ENCODE data around the gene ADK. TPM values are rescaled to one million over a fixed set of nuclear protein-coding genes. Genes with fewer than 3 reads are reported as not detected.
"Not testable (repeated sequence)": the region's sequence is repeated elsewhere in the genome, so short reads cannot be mapped to it uniquely, and the experiment has no call there.

Gene ADK
- total and polyA plus RNA-seq, 5 donors from 2014 or later: 33.3 to 83.0 (median 63.7) TPM

DNA sequence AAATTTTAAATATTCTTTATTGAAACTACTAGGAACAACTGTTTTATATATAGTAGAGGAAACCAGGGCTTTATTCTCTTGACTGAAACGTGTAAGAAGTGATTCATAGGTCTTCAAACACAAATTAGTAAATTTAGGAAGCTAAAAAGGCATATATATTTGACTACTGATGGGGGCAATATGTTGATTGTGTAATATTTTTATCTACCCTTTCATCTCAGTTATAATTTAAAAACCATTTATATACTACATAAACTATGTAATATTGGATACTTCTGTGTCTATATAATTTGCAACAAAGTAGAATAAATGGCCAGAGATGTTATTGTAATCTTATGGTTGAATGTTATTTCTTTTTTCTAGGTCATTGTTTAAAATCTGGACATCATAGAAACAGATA is 406.1 kb downstream of the ADK start:
- H3K9me3 ChIP-seq (ENCODE audit: control insufficient read depth in 2 of 2, low read length in 2 of 2): no peaks in the 10 kb centered on the region
- Mint-ChIP-seq H3K9me3 (no peaks in the 10 kb centered on the region), H3K4me3 (no peak overlapping the region), H3K27me3 (no peaks in the 10 kb centered on the region), H3K36me3 (peaks cover 18% of the 10 kb centered on the region), H3K4me1 (peaks cover 0 to 5% (median 2%) of the 10 kb centered on the region in 4 donors), H3K27ac (no peak overlapping the region)
- no peaks in the 10 kb centered on the region for H3K27me3 ChIP-seq (ENCODE audit: control insufficient read depth, insufficient read depth, low read length)
- no peak overlapping the region for H3K4me3 ChIP-seq (ENCODE audit: low read depth, low read length)
- H3K36me3 ChIP-seq (ENCODE audit: control insufficient read depth, insufficient read depth, low read length): no peaks in the 10 kb centered on the region
- ATAC-seq (ENCODE audit: low read depth in 2 of 2): no peak
- no peak for DNase-seq
- no peaks in the 10 kb centered on the region for H3K4me1 ChIP-seq (ENCODE audit: control insufficient read depth, insufficient read depth, low read length, poor library complexity, severe bottlenecking)
- no peak overlapping the region for H3K27ac ChIP-seq (ENCODE audit: insufficient read depth, low read length, poor library complexity, severe bottlenecking)

GRCh38 chr10:74558403-74558802 is 407.4 kb downstream of the ADK start:
- H3K27me3 Mint-ChIP-seq: no peaks in the 10 kb centered on the region
- Histone ChIP-seq H3K36me3 (ENCODE audit: control insufficient read depth, insufficient read depth, low read length) (no peaks in the 10 kb centered on the region), H3K9me3 (ENCODE audit: control insufficient read depth in 2 of 2, low read length in 2 of 2) (no peaks in the 10 kb centered on the region), H3K27ac (ENCODE audit: insufficient read depth, low read length, poor library complexity, severe bottlenecking) (no peak overlapping the region), H3K4me1 (ENCODE audit: control insufficient read depth, insufficient read depth, low read length, poor library complexity, severe bottlenecking) (no peaks in the 10 kb centered on the region), H3K27me3 (ENCODE audit: control insufficient read depth, insufficient read depth, low read length) (no peaks in the 10 kb centered on the region), H3K4me3 (ENCODE audit: low read depth, low read length) (no peak overlapping the region)
- H3K36me3 Mint-ChIP-seq: peaks cover 14% of the 10 kb centered on the region
- DNase-seq (no peak), ATAC-seq (ENCODE audit: low read depth in 2 of 2) (no peak)
- peak overlapping the region in 2 of 3 donors; percentile 8 to 67 for H3K27ac Mint-ChIP-seq
- H3K4me3 Mint-ChIP-seq: no peak overlapping the region
- peaks cover 0 to 1% (median 0%) of the 10 kb centered on the region in 7 donors for H3K9me3 Mint-ChIP-seq
- H3K4me1 Mint-ChIP-seq: peaks cover 0 to 9% (median 4%) of the 10 kb centered on the region in 4 donors

- no peaks in the 10 kb centered on the region for H3K27me3 Mint-ChIP-seq
- Histone ChIP-seq H3K4me1 (ENCODE audit: control insufficient read depth, insufficient read depth, low read length, poor library complexity, severe bottlenecking) (no peaks in the 10 kb centered on the region), H3K9me3 (ENCODE audit: control insufficient read depth in 2 of 2, low read length in 2 of 2) (no peaks in the 10 kb centered on the region), H3K27me3 (ENCODE audit: control insufficient read depth, insufficient read depth, low read length) (no peaks in the 10 kb centered on the region), H3K4me3 (ENCODE audit: low read depth, low read length) (no peak overlapping the region), H3K36me3 (ENCODE audit: control insufficient read depth, insufficient read depth, low read length) (no peaks in the 10 kb centered on the region), H3K27ac (ENCODE audit: insufficient read depth, low read length, poor library complexity, severe bottlenecking) (no peak overlapping the region)
- peaks cover 0 to 9% (median 4%) of the 10 kb centered on the region in 4 donors for H3K4me1 Mint-ChIP-seq
- no peak overlapping the region for H3K4me3 Mint-ChIP-seq
- peaks cover 14% of the 10 kb centered on the region for H3K36me3 Mint-ChIP-seq
- peaks cover 0 to 1% (median 0%) of the 10 kb centered on the region in 7 donors for H3K9me3 Mint-ChIP-seq
- no peak for ATAC-seq (ENCODE audit: low read depth in 2 of 2)
- no peak for DNase-seq
- H3K27ac Mint-ChIP-seq: peak overlapping the region in 1 of 3 donors; percentile 7
Measured at GRCh38 chr10:74558897-74559296, 407.9 kb downstream of the ADK start.

DNA sequence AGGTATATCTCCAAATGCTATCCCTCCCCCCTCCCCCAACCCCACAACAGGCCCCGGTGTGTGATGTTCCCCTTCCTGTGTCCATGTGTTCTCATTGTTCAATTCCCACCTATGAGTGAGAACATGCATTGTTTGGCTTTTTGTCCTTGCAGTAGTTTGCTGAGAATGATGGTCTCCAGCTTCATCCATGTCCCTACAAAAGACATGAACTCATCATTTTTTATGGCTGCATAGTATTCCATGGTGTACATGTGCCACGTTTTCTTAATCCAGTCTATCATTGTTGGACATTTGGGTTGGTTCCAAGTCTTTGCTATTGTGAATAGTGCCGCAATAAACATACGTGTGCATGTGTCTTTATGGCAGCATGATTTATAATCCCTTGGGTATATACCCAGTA is 417.9 kb downstream of the ADK start:
- H3K4me3 ChIP-seq (ENCODE audit: low read depth, low read length): not testable (repeated sequence)

DNA sequence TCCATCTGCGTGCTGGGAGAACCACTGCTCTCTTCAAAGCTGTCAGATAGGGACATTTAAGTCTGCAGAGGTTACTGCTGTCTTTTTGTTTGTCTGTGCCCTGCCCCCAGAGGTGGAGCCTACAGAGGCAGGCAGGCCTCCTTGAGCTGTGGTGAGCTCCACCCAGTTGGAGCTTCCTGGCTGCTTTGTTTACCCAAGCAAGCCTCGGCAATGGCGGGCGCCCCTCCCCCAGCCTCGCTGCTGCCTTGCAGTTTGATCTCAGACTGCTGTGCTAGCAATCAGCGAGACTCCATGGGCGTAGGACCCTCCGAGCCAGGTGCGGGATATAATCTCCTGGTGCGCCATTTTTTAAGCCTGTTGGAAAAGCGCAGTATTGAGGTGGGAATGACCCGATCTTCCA is 422.5 kb downstream of the ADK start:
- ATAC-seq (ENCODE audit: low read depth in 2 of 2); H3K27me3 ChIP-seq (ENCODE audit: control insufficient read depth, insufficient read depth, low read length); H3K4me3 ChIP-seq (ENCODE audit: low read depth, low read length); H3K36me3 ChIP-seq (ENCODE audit: control insufficient read depth, insufficient read depth, low read length); H3K27ac Mint-ChIP-seq; H3K4me1 ChIP-seq (ENCODE audit: control insufficient read depth, insufficient read depth, low read length, poor library complexity, severe bottlenecking); H3K9me3 ChIP-seq (ENCODE audit: control insufficient read depth in 2 of 2, low read length in 2 of 2); H3K27ac ChIP-seq (ENCODE audit: insufficient read depth, low read length, poor library complexity, severe bottlenecking); H3K9me3 Mint-ChIP-seq; H3K4me3 Mint-ChIP-seq; H3K27me3 Mint-ChIP-seq: not testable (repeated sequence)
- DNase-seq: peak in 1 of 3 donors; percentile 37
- H3K36me3 Mint-ChIP-seq: peaks cover 14% of the 10 kb centered on the region
- H3K4me1 Mint-ChIP-seq: peaks cover 6 to 24% (median 12%) of the 10 kb centered on the region in 4 donors

More for the DNA sequence above, 417.9 kb downstream of the ADK start:
- H3K27ac Mint-ChIP-seq; DNase-seq; H3K9me3 Mint-ChIP-seq; H3K27ac ChIP-seq (ENCODE audit: insufficient read depth, low read length, poor library complexity, severe bottlenecking); H3K27me3 ChIP-seq (ENCODE audit: control insufficient read depth, insufficient read depth, low read length); H3K27me3 Mint-ChIP-seq; H3K36me3 ChIP-seq (ENCODE audit: control insufficient read depth, insufficient read depth, low read length); ATAC-seq (ENCODE audit: low read depth in 2 of 2); H3K4me1 ChIP-seq (ENCODE audit: control insufficient read depth, insufficient read depth, low read length, poor library complexity, severe bottlenecking); H3K9me3 ChIP-seq (ENCODE audit: control insufficient read depth in 2 of 2, low read length in 2 of 2); H3K4me3 Mint-ChIP-seq: not testable (repeated sequence)
- H3K4me1 Mint-ChIP-seq: peaks cover 0 to 16% (median 7%) of the 10 kb centered on the region in 4 donors
- H3K36me3 Mint-ChIP-seq: peaks cover 11% of the 10 kb centered on the region

DNA sequence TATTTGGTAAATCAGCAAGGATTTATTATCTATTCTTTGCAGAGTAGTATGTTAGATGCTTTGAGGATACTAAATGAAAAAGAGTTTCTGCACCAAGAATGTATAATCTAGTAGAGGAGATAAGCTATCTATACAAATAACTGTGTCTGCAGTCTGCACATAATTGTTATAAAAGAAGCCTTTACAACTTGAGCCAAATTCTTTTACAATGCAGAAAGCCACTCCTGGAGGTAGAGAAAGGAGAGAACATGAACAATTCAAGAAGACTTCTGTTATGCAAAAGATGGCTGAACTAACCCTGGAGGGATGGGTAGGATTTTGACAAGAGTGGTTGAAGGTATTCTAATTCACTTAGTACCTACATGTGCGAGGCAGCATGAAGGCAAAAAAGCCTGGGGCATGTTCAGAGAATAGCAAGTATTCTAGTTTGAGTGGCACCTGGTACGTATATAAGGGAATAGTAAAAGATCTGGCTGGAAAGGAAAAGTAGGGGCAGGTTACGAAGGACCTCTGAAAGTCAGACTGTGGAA is 424.2 kb downstream of the ADK start:
- ATAC-seq (ENCODE audit: low read depth in 2 of 2) (no peak), DNase-seq (no peak)
- Histone ChIP-seq H3K9me3 (ENCODE audit: control insufficient read depth in 2 of 2, low read length in 2 of 2) (no peaks in the 10 kb centered on the region), H3K27me3 (ENCODE audit: control insufficient read depth, insufficient read depth, low read length) (no peaks in the 10 kb centered on the region), H3K4me1 (ENCODE audit: control insufficient read depth, insufficient read depth, low read length, poor library complexity, severe bottlenecking) (no peaks in the 10 kb centered on the region), H3K27ac (ENCODE audit: insufficient read depth, low read length, poor library complexity, severe bottlenecking) (no peak overlapping the region), H3K36me3 (ENCODE audit: control insufficient read depth, insufficient read depth, low read length) (no peaks in the 10 kb centered on the region), H3K4me3 (ENCODE audit: low read depth, low read length) (no peak overlapping the region)
- H3K4me3 Mint-ChIP-seq: no peak overlapping the region
- peak overlapping the region in 1 of 3 donors; percentile 18 for H3K27ac Mint-ChIP-seq
- no peaks in the 10 kb centered on the region for H3K27me3 Mint-ChIP-seq
- H3K9me3 Mint-ChIP-seq: peaks cover 0 to 6% (median 2%) of the 10 kb centered on the region in 7 donors
- H3K4me1 Mint-ChIP-seq: peaks cover 6 to 24% (median 12%) of the 10 kb centered on the region in 4 donors
- H3K36me3 Mint-ChIP-seq: peaks cover 14% of the 10 kb centered on the region

DNA sequence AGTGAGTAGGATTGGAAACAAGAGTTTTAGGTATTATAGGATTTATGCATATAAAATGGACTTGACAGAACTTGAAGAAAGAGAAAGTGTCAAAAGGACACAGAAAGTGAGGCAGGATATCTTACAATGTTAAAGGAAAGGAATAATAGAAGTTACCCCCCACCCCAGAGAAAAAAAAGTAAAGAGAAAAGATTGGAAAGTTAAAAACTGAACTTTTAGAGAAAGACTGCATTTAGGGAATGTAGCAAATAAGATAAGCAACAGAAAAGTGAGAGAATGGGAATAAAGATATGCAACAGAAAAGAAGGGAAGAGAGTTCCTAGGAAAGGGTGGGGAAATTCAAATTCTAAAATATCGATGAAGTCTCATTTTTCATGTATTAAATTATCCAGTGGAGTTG is 424.9 kb downstream of the ADK start:
- peak overlapping the region in 2 of 3 donors; percentile 11 to 50 for H3K27ac Mint-ChIP-seq

DNA sequence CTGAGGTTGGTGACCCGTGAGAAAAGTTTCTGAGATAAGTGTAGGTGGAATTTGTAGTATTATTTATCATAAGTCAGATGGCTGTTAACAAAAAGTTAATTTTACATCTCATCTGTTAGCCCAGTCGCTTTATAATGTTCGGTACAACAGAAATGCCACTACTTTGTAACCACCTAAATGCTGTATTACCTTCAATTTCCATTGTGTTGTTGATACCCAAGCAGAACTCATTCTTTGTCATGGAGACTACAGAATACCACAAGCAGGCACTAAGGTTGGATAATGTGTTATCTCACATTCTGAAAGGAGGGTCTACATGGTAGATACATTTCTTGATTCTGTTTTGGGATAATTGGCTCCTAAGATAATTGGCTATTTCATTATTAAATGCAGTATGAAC is 425.6 kb downstream of the ADK start:
- Mint-ChIP-seq H3K9me3 (peaks cover 0 to 13% (median 2%) of the 10 kb centered on the region in 7 donors), H3K4me3 (no peak overlapping the region), H3K27me3 (no peaks in the 10 kb centered on the region), H3K27ac (no peak overlapping the region), H3K4me1 (peaks cover 9 to 26% (median 15%) of the 10 kb centered on the region in 4 donors), H3K36me3 (peaks cover 16% of the 10 kb centered on the region)
- ATAC-seq (ENCODE audit: low read depth in 2 of 2): no peak
- no peaks in the 10 kb centered on the region for H3K4me1 ChIP-seq (ENCODE audit: control insufficient read depth, insufficient read depth, low read length, poor library complexity, severe bottlenecking)
- no peak overlapping the region for H3K27ac ChIP-seq (ENCODE audit: insufficient read depth, low read length, poor library complexity, severe bottlenecking)
- no peak overlapping the region for H3K4me3 ChIP-seq (ENCODE audit: low read depth, low read length)
- no peak for DNase-seq
- no peaks in the 10 kb centered on the region for H3K9me3 ChIP-seq (ENCODE audit: control insufficient read depth in 2 of 2, low read length in 2 of 2)
- no peaks in the 10 kb centered on the region for H3K36me3 ChIP-seq (ENCODE audit: control insufficient read depth, insufficient read depth, low read length)
- H3K27me3 ChIP-seq (ENCODE audit: control insufficient read depth, insufficient read depth, low read length): no peaks in the 10 kb centered on the region

More for the DNA sequence above, 424.9 kb downstream of the ADK start:
- Mint-ChIP-seq H3K4me1 (peaks cover 6 to 24% (median 12%) of the 10 kb centered on the region in 4 donors), H3K27me3 (no peaks in the 10 kb centered on the region), H3K36me3 (peaks cover 14% of the 10 kb centered on the region), H3K9me3 (peaks cover 0 to 11% (median 2%) of the 10 kb centered on the region in 7 donors), H3K4me3 (no peak overlapping the region)
- Histone ChIP-seq H3K4me3 (ENCODE audit: low read depth, low read length) (no peak overlapping the region), H3K36me3 (ENCODE audit: control insufficient read depth, insufficient read depth, low read length) (no peaks in the 10 kb centered on the region), H3K4me1 (ENCODE audit: control insufficient read depth, insufficient read depth, low read length, poor library complexity, severe bottlenecking) (no peaks in the 10 kb centered on the region), H3K9me3 (ENCODE audit: control insufficient read depth in 2 of 2, low read length in 2 of 2) (no peaks in the 10 kb centered on the region), H3K27me3 (ENCODE audit: control insufficient read depth, insufficient read depth, low read length) (no peaks in the 10 kb centered on the region), H3K27ac (ENCODE audit: insufficient read depth, low read length, poor library complexity, severe bottlenecking) (no peak overlapping the region)
- ATAC-seq (ENCODE audit: low read depth in 2 of 2) (no peak), DNase-seq (no peak)

Data from CD4-positive, CD25-positive, alpha-beta regulatory T cell (primary cell).